Keratinocyte (primary cell): Measurements from ENCODE around the gene DAB1. TPM values are rescaled to one million over a fixed set of nuclear protein-coding genes. Genes with fewer than 3 reads are reported as not detected.

Experiments used
- DNase-seq: peaks from one replicate; pipeline ENCODE4 v3.0.0-alpha.2; 2011; ENCODE audit warnings: low read depth, missing footprints, low spot score
- FAIRE-seq: peaks from 2 replicates; lab custom pipeline; 2011; peaks lifted over from hg19 to GRCh38; lab: Jason Lieb, UNC
- H2AFZ ChIP-seq: 2 replicates; pipeline ENCODE4 v1.6.0; 2012; ENCODE audit warnings: low read length, control low read depth, inconsistent platforms; ENCODE audit not compliant: control insufficient read depth
- H3K27ac ChIP-seq: 2 replicates; pipeline ENCODE4 v1.5.1; 2011; ENCODE audit warnings: low read length; ENCODE audit not compliant: control insufficient read depth, insufficient read depth
- H3K27me3 ChIP-seq: 3 replicates; pipeline ENCODE4 v1.6.0; 2011; ENCODE audit warnings: low read length; ENCODE audit not compliant: control insufficient read depth, insufficient read depth; ENCODE audit errors: extremely low read depth
- H3K36me3 ChIP-seq, 2 experiments: 2 replicates in 1 of 2; 3 replicates in 1 of 2; pipeline ENCODE4 v1.5.1; 2011; ENCODE audit warnings: low read length in 2 of 2, mild to moderate bottlenecking in 1 of 2; ENCODE audit not compliant: control insufficient read depth in 2 of 2, insufficient read depth in 2 of 2; ENCODE audit errors: extremely low read depth in 1 of 2
- H3K4me1 ChIP-seq: 3 replicates; pipeline ENCODE4 v1.5.1; 2011; ENCODE audit warnings: low read length; ENCODE audit not compliant: control insufficient read depth, insufficient read depth; ENCODE audit errors: extremely low read depth
- H3K4me2 ChIP-seq: 3 replicates; pipeline ENCODE4 v1.6.0; 2011; ENCODE audit warnings: low read depth, low read length; ENCODE audit not compliant: control insufficient read depth, insufficient read depth; ENCODE audit errors: extremely low read depth
- H3K4me3 ChIP-seq, 3 experiments: fragments of 200-600 bp in 1 of 3; sonication (generic) in 1 of 3; 2 replicates in 2 of 3; 3 replicates in 1 of 3; pipeline ENCODE4 v1.5.1; 2011 to 2016; ENCODE audit warnings: low read length in 3 of 3, mild to moderate bottlenecking in 3 of 3, control low read depth in 2 of 3, inconsistent platforms in 1 of 3, low read depth in 1 of 3, mixed read lengths in 1 of 3, mixed run types in 1 of 3, moderate library complexity in 1 of 3; ENCODE audit not compliant: control insufficient read depth in 2 of 3, insufficient read depth in 2 of 3; ENCODE audit errors: extremely low read depth in 1 of 3
- H3K79me2 ChIP-seq: 2 replicates; pipeline ENCODE4 v1.6.0; 2012; ENCODE audit warnings: low read length; ENCODE audit not compliant: control insufficient read depth, insufficient read depth
- H3K9ac ChIP-seq: 3 replicates; pipeline ENCODE4 v1.6.0; 2011; ENCODE audit warnings: low read length; ENCODE audit not compliant: control insufficient read depth, insufficient read depth; ENCODE audit errors: extremely low read depth
- H3K9me1 ChIP-seq: 3 replicates; pipeline ENCODE4 v1.6.0; 2011; ENCODE audit warnings: low read length; ENCODE audit not compliant: control insufficient read depth, insufficient read depth; ENCODE audit errors: extremely low read depth
- H3K9me3 ChIP-seq: 2 replicates; pipeline ENCODE4 v1.5.1; 2012; ENCODE audit warnings: low read depth, low read length; ENCODE audit not compliant: control insufficient read depth
- H4K20me1 ChIP-seq: 3 replicates; pipeline ENCODE4 v1.6.0; 2011; ENCODE audit warnings: low read length; ENCODE audit not compliant: control insufficient read depth, insufficient read depth; ENCODE audit errors: extremely low read depth
- CTCF ChIP-seq, 3 experiments: IDR thresholded peaks in 1 of 3; conservative IDR thresholded peaks in 1 of 3; optimal IDR thresholded peaks in 1 of 3; 2 replicates in 2 of 3; 3 replicates in 1 of 3; pipeline versions ENCODE3 to v1.5.1; 2011; ENCODE audit warnings: low read length in 3 of 3, mild to moderate bottlenecking in 3 of 3, moderate library complexity in 2 of 3, control low read depth in 1 of 3, inconsistent platforms in 1 of 3; ENCODE audit not compliant: insufficient read depth in 2 of 3; ENCODE audit errors: extremely low read depth in 1 of 3
- EZH2 ChIP-seq: IDR thresholded peaks from one replicate; pipeline ENCODE4 v1.6.1; 2012; ENCODE audit warnings: inconsistent platforms, mild to moderate bottlenecking, low read length, moderate library complexity
- dilution Hi-C: fragments of 300-500 bp; cut with MboI; formaldehyde crosslinking; loops from one replicate; pipeline ENCODE4 v1.7.0; 2020; ENCODE audit warnings: low sequenced_read_pairs; ENCODE audit not compliant: extremely low pct_ligation_motif_present
- polyA plus RNA-seq, 5 experiments: library from polyadenylated mRNA; depleted of rRNA in 3 of 5; stranded (reverse) in 3 of 5; stranded (forward) in 1 of 5; unstranded in 1 of 5; fragments of >200 nt; gene quantifications; 1 replicate in 1 of 5; 2 replicates in 3 of 5; 3 replicates in 1 of 5; pipeline versions ENCODE4 v1.2.1 to v1.2.3, GENCODE V29; 2011 to 2012; ENCODE audit warnings: missing spikeins in 2 of 5, low read depth in 1 of 5, low replicate concordance in 1 of 5

The DAB1 gene
- polyA plus RNA-seq, 1 donor (not counting 4 experiments of a cell fraction or from before 2014, with no cell fraction given) = 0.01 TPM

- Histone ChIP-seq H3K27me3 (no peaks in the 10 kb centered on the region), H2AFZ (no peak overlapping the region), H3K4me3 (no peak overlapping the region), H3K4me2 (no peak overlapping the region), H3K9ac (no peak overlapping the region), H3K27ac (no peak overlapping the region), H3K79me2 (no peaks in the 10 kb centered on the region), H3K9me1 (no peaks in the 10 kb centered on the region), H3K36me3 (no peaks in the 10 kb centered on the region), H3K4me1 (no peaks in the 10 kb centered on the region), H3K9me3 (no peaks in the 10 kb centered on the region), H4K20me1 (no peaks in the 10 kb centered on the region)
- DNase-seq = no peak
- no peak for TF ChIP-seq EZH2
- TF ChIP-seq CTCF (optimal IDR thresholded peaks at IDR 0.05 in 1 of 3, IDR thresholded peaks at IDR 0.05 in 1 of 3, conservative IDR thresholded peaks at IDR 0.05 in 1 of 3; ENCODE audit: extremely low read depth in 1 of 3, insufficient read depth in 2 of 3, low read length in 3 of 3) = no peak
- dilution Hi-C loops = no loop called here
- no peak for FAIRE-seq
These were observed 48.1 kb upstream of the DAB1 start for GRCh38 chr1:57471995-57472394.

- Histone ChIP-seq H3K36me3 (no peaks in the 10 kb centered on the region), H4K20me1 (no peaks in the 10 kb centered on the region), H3K9ac (no peak overlapping the region), H3K4me1 (no peaks in the 10 kb centered on the region), H3K4me3 (no peak overlapping the region), H3K27ac (no peak overlapping the region), H3K27me3 (no peaks in the 10 kb centered on the region), H2AFZ (no peak overlapping the region), H3K9me3 (no peaks in the 10 kb centered on the region), H3K9me1 (no peaks in the 10 kb centered on the region), H3K4me2 (no peak overlapping the region), H3K79me2 (no peaks in the 10 kb centered on the region)
- DNase-seq (no peak), FAIRE-seq (no peak)
- TF ChIP-seq CTCF (optimal IDR thresholded peaks at IDR 0.05 in 1 of 3, IDR thresholded peaks at IDR 0.05 in 1 of 3, conservative IDR thresholded peaks at IDR 0.05 in 1 of 3; ENCODE audit: extremely low read depth in 1 of 3, insufficient read depth in 2 of 3, low read length in 3 of 3) = no peak
- no peak for TF ChIP-seq EZH2
- dilution Hi-C loops = no loop called here
These were observed 46.2 kb upstream of the DAB1 start for GRCh38 chr1:57470036-57470435.
